Astrocyte of the hippocampus (primary cell): ENCODE data around the gene XXYLT1.
A peak's percentile ranks its signal among the peaks of the same experiment; 100 is the strongest.

Experiments
- DNase-seq: peaks from one replicate; pipeline ENCODE4 v3.0.0; 2011; ENCODE audit warnings: low read depth, low spot score

XXYLT1 gene

GRCh38 chr3:195078891-195079440 is 192.0 kb downstream of the XXYLT1 start:
- DNase-seq = no peak

- DNase-seq = no peak
Measured at GRCh38 chr3:195077611-195078540, 193.1 kb downstream of the XXYLT1 start.

GRCh38 chr3:195076981-195077610 is 193.9 kb downstream of the XXYLT1 start:
- DNase-seq = no peak

GRCh38 chr3:195075941-195076875 is 194.8 kb downstream of the XXYLT1 start:
- DNase-seq = no peak

GRCh38 chr3:195075199-195075940 is 195.6 kb downstream of the XXYLT1 start:
- DNase-seq = peak; percentile 54

GRCh38 chr3:195073866-195074860 is 196.8 kb downstream of the XXYLT1 start:
- no peak for DNase-seq

- no peak for DNase-seq
Measured at GRCh38 chr3:195072916-195073564, 197.9 kb downstream of the XXYLT1 start.

GRCh38 chr3:195071916-195072820 is 198.8 kb downstream of the XXYLT1 start:
- DNase-seq = no peak

GRCh38 chr3:195071011-195071728 is 199.8 kb downstream of the XXYLT1 start:
- DNase-seq = no peak

GRCh38 chr3:195070336-195070735 is 200.6 kb downstream of the XXYLT1 start:
- DNase-seq = no peak

GRCh38 chr3:195069501-195070251 is 201.3 kb downstream of the XXYLT1 start:
- no peak for DNase-seq

- peak; percentile 38 for DNase-seq
Measured at GRCh38 chr3:195068084-195069080, 202.6 kb downstream of the XXYLT1 start.

GRCh38 chr3:195066441-195066841 is 204.5 kb downstream of the XXYLT1 start:
- no peak for DNase-seq

- DNase-seq = no peak
Measured at GRCh38 chr3:195065864-195066185, 205.1 kb downstream of the XXYLT1 start.

GRCh38 chr3:195065142-195065863 is 205.7 kb downstream of the XXYLT1 start:
- DNase-seq = no peak
